Stimulated activated CD8-positive, alpha-beta memory T cell treated with anti-CD3 and anti-CD28 coated beads, Interleukin-4, amount 100 ng/mL, for 24 hours (primary cell): ENCODE data around the gene THOC5.
"Not testable (repeated sequence)": the region's sequence is repeated elsewhere in the genome, so short reads cannot be mapped to it uniquely, and the experiment has no call there.

Source experiments
- DNase-seq: peaks from one replicate; pipeline ENCODE4 v3.0.0-alpha.2; 2020; ENCODE audit warnings: low read depth

THOC5 gene

GRCh38 chr22:29509298-29509697 is 44.3 kb downstream of the THOC5 start:
- DNase-seq, result no peak

GRCh38 chr22:29503811-29504372 is 49.7 kb downstream of the THOC5 start:
- no peak for DNase-seq

DNA sequence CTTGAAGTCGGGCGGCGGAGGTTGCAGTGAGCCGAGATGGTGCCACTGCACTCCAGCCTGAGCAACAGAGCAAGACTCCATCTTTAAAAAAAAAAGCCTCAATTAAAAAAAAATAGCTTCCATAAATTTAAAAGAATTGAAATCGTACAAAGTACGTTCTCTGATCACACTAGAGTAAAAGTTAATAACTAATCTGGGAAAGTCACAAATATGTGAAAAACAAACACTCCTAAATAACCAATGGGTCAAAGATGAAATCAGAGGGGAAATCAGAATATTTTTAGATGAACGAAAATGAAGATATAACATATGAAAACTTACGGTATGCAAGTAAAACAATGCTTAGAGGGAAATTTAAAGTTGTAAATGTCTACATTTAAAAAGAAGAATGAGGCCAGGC is 53.7 kb downstream of the THOC5 start:
- DNase-seq, result no peak

GRCh38 chr22:29493636-29494035 is 59.9 kb downstream of the THOC5 start:
- DNase-seq, result no peak

DNA sequence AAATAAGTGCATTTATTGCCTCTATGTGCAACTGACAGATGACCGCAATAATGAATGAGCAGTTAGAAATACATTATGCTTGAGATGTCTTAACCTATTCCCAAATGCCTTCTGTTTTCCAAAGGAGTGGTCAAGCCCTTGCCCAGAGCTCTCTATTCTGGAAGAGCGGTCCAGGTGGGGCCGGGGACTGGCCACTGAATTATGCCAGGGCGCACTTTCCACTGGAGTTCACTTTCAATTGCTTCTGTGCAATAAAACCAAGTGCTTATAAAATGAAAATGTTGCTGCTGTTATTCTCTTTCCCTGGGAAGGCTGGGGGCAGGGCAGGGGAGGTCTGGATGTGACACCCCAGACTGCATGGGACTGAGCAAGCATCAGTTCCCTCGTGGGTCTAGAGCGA is 62.5 kb downstream of the THOC5 start:
- DNase-seq, result no peak

DNA sequence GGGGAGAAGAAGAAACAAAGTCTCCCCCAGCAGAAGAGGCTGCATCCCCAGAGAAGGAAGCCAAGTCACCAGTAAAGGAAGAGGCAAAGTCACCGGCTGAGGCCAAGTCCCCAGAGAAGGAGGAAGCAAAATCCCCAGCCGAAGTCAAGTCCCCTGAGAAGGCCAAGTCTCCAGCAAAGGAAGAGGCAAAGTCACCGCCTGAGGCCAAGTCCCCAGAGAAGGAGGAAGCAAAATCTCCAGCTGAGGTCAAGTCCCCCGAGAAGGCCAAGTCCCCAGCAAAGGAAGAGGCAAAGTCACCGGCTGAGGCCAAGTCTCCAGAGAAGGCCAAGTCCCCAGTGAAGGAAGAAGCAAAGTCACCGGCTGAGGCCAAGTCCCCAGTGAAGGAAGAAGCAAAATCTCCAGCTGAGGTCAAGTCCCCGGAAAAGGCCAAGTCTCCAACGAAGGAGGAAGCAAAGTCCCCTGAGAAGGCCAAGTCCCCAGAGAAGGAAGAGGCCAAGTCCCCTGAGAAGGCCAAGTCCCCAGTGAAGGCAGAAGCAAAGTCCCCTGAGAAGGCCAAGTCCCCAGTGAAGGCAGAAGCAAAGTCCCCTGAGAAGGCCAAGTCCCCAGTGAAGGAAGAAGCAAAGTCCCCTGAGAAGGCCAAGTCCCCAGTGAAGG is 64.3 kb downstream of the THOC5 start:
- DNase-seq, result not testable (repeated sequence)

DNA sequence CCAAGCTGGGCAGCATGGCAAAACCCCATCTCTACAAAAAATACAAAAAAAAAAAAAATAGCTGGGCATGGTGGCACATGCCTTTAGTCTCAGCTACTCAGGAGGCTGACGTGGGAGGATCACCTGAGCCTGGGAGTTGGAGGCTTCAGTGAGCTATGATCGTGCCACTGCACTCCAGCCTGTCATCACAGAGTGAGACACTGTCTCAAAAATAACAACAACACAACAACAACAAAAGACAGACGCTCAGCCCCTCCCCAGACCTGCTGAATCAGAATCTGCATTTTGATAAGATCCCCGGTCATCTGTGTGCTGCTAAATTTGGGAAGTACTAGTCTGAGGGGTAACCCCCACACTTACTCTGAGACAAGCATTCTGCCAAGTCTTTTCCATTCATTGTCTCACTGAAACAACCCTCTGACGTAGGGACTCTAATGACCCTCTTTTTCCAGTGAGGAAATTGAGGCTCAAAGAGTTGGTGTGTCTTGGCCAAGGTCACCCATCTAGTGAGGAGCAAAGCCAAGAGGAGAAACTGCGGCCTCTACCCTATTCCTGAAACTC is 66.1 kb downstream of the THOC5 start:
- no peak for DNase-seq

DNA sequence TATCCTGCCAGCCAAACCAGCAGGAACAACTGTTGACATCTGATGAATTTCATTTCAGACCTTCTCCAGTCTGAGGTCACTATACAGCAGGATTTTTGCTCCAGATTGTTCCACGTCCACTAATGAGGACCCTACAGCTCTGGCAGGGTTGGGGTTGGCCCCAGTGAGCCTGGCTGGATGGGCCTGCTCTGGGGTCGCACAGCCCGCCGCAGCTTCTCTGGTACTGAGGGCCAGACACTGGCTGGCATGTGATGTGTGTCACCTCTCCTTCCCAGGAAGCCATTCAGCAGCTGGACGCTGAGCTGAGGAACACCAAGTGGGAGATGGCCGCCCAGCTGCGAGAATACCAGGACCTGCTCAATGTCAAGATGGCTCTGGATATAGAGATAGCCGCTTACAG is 68.1 kb downstream of the THOC5 start:
- DNase-seq, result no peak

DNA sequence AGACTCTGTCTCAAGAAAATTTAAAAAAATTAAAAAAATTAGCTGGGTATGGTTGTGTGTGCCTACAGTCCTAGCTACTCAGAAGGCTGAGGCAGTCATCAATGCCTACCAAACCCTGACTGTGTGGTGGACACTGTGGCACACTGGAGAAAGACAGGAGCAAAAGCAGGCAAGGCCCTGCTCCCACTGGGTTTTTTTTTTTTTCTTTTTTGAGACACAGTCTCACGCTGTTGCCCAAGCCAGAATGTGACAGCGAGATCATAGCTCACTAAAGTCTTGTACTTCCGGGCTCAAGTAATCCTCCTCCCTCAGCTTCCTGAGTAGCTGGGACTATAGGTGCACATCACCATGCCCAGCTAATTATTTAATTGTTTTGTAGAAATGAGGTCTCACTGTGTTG is 68.9 kb downstream of the THOC5 start:
- no peak for DNase-seq

GRCh38 chr22:29483254-29483653 is 70.3 kb downstream of the THOC5 start:
- no peak for DNase-seq

- DNase-seq, result no peak
Measured at GRCh38 chr22:29482726-29483125, 70.8 kb downstream of the THOC5 start.

- DNase-seq, result no peak
Measured at GRCh38 chr22:29482253-29482652, 71.3 kb downstream of the THOC5 start.

GRCh38 chr22:29481265-29482000 is 72.1 kb downstream of the THOC5 start:
- no peak for DNase-seq

DNA sequence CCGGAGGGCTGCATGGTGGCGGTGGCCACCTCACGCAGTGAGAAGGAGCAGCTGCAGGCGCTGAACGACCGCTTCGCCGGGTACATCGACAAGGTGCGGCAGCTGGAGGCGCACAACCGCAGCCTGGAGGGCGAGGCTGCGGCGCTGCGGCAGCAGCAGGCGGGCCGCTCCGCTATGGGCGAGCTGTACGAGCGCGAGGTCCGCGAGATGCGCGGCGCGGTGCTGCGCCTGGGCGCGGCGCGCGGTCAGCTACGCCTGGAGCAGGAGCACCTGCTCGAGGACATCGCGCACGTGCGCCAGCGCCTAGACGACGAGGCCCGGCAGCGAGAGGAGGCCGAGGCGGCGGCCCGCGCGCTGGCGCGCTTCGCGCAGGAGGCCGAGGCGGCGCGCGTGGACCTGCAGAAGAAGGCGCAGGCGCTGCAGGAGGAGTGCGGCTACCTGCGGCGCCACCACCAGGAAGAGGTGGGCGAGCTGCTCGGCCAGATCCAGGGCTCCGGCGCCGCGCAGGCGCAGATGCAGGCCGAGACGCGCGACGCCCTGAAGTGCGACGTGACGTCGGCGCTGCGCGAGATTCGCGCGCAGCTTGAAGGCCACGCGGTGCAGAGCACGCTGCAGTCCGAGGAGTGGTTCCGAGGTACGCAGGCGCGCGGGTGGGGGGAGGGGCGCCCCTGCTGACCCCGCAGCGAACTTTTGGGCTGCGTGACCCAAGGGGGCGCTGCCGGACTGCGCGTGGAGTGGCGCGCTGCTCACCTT is 72.9 kb downstream of the THOC5 start:
- DNase-seq, result peak; percentile 19

DNA sequence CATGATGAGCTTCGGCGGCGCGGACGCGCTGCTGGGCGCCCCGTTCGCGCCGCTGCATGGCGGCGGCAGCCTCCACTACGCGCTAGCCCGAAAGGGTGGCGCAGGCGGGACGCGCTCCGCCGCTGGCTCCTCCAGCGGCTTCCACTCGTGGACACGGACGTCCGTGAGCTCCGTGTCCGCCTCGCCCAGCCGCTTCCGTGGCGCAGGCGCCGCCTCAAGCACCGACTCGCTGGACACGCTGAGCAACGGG is 73.4 kb downstream of the THOC5 start:
- no peak for DNase-seq

DNA sequence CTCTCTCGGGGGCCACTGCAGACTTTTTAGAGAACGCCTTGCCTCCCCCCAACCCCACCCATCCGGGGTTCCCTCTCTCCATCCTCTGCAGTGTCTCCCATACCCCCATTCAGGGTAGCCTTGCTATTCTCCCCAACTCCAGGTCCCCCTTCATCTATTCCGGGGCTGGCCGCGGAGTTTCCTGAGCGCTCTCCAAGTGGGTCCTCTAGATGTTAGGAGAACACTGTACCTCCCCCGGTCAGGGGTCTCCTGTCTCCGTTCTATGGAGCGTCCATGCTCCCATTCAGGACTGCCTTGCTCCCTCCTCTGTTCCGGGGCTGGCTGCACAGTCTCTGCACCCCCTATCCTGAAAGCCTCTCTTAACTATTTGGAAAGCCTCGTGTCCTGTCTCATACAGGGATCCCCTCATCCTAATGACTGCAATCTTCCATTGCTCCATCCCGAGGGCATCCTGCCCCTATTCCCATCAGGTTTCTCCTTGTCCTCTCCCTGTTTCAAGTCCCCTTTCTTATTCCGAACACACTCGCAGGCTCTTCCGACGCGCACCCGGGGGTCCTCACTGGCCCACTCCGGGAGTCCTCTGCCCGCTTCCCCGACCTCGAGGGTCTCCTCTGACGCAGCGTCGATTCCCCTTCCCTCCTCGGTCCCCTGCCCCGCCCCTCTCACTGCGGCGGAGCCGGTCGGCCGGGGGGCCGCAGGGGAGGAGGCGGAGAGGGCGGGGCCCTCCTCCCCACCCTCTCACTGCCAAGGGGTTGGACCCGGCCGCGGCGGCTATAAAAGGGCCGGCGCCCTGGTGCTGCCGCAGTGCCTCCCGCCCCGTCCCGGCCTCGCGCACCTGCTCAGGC is 73.9 kb downstream of the THOC5 start, which contains the start of gene NEFH:
TSS of gene NEFH (plus strand) at position 802 of the 845 bp plus-strand sequence. CDS start 45 bp downstream, outside the sequence.
- DNase-seq, result no peak

DNA sequence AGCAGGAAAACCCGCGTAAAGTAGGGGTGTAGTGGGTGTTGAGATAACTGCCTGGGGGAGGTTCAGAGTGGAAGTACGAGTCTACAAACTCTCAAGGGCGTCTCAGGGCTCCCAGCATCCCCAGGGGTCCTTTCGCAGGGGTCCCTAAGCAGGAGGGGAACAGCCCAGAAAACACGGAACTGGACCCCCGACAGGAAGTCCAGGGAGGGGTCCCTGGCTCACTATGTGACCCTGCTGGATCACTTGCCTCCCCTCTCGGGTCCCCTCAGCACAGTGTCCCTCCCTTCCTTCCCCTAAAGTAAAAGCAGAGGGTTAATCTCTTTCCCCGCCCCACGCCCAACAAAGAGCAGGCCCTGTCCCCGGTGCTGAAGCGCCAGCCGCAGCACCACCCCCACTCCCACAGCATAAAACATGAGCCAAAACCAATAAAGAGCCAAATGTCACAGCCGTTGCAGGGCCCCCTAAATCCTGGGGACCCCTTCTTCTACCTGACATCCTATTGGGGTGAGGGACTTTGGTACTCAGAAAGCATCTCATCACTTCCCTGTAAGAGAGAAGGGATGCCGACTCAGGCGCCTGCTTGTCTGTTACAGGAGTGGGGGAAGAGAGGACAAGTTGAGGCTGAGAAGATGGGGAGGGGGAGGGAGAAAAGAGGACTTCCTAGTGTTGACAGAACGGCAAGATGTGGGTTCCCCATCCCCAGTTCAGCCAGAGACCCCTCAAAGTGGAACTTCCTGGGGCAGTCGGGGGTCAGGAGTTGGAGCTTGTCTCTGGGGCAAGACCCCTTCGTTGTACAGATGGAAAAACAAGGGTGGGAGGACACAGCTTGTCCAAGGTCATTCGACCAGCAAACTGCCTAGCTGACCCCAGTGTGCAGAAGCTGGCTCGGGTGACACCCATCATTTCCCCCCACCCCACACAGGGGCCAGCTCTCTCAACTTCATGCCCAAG is 75.0 kb downstream of the THOC5 start:
- DNase-seq, result peak; percentile 10

DNA sequence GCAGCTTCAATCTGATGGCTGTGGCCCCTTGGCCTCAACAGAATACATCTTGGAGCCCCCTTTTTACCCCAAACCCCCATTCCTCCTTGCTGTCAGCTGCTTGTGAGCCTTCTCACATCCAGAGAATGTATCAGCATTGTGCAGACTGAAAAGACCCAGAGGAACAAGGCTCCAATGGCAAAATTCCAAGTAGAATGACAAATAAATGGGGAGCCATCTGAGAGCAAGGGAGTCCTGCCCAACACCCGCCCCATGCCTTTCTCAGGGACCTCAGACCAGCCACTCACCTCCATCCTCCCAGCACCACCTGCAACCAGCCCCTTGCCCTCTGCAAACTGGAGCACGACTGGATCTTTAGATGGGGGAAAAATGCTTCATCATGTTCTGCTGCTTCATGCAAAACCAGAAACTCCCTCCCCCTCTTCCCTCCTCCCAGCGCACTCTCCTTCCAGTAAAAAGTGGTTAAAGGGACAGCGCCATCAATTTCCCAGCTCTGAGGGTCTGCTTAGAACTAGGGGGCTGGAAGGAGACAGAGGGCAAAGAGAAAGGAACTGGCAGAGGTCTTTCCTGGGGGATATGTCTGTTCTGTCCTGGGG is 75.7 kb downstream of the THOC5 start:
- no peak for DNase-seq

DNA sequence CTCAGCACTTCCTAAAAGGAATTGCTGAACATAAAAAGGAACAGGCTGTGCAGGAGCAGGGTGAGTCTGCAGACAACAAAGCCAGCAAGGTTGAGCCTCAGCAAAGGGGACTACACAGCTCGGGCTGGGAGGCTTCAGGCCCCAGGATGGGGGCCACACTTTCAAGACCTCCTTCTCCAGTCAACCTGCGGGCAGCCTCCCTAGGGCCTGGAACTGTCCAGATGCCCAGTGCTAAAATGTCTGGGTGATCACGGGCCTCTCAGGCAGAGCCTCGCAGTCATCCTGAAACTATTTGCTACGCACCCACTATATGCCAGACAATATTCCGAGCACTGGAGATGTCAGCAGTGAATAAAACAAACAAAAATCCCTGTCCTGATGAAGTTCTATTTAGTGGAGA is 77.4 kb downstream of the THOC5 start:
- no peak for DNase-seq

- no peak for DNase-seq
Measured at GRCh38 chr22:29475550-29475949, 78.0 kb downstream of the THOC5 start.
